H1 (cell line): ENCODE measurements around the gene COPS2. TPM values are rescaled to one million over a fixed set of nuclear protein-coding genes. Genes with fewer than 3 reads are reported as not detected.

Source experiments
- JUN ChIP-seq: IDR thresholded peaks from 2 replicates; pipeline ENCODE4 v1.6.1; 2011; ENCODE audit warnings: low read depth, mild to moderate bottlenecking, improper control_type of control experiment, low read length
- NANOG ChIP-seq: IDR thresholded peaks from 2 replicates; pipeline ENCODE4 v1.6.1; 2011; ENCODE audit warnings: low read length, low read depth, mild to moderate bottlenecking, inconsistent platforms; ENCODE audit not compliant: insufficient read depth, poor library complexity, severe bottlenecking
- polyA plus RNA-seq, 7 experiments: library from polyadenylated mRNA; depleted of rRNA in 3 of 7; stranded (reverse) in 5 of 7; unstranded in 2 of 7; fragments of >200 nt in 5 of 7; fragments of 200-250 nt in 2 of 7; gene quantifications; 1 replicate in 5 of 7; 2 replicates in 1 of 7; 4 replicates in 1 of 7; pipeline versions ENCODE4 v1.2.1 to v1.2.3, GENCODE V29; 2011 to 2013; ENCODE audit warnings: missing spikeins in 2 of 7, mixed read lengths in 2 of 7
- total RNA-seq: library from RNA; stranded (reverse); fragmentation: NEBNext Ultra II Directional; extraction: Animal tissue kit (Norgen Biotek cat#: 25700); gene quantifications from 2 replicates; pipeline ENCODE4 v1.2.1, GENCODE V29; 2021

Gene COPS2
- total and polyA plus RNA-seq, 2 of the 8 experiments (the other 6 are each of a cell fraction or from before 2014, with no cell fraction given), result 17.7 to 85.1 TPM

GRCh38 chr15:49151831-49152230 is 3.6 kb downstream of the COPS2 start (continued):
- TF ChIP-seq JUN (no peak), NANOG (no peak)
